Uterus (tissue), 4 donors: Measurements from ENCODE around the gene NXT1. TPM values are rescaled to one million over a fixed set of nuclear protein-coding genes. Genes with fewer than 3 reads are reported as not detected.

ENCODE experiments used
- DNase-seq, 2 donors: peaks; one replicate each; pipeline ENCODE4 v3.0.0-alpha.2; 2019 to 2020
- H3K27ac ChIP-seq, 2 donors: fragments of 200-600 bp; sonication (generic); 1 replicate in 1 of 2; 2 replicates in 1 of 2; pipeline ENCODE4 v1.5.1; 2016 to 2018
- H3K27me3 ChIP-seq, 2 donors: fragments of 200-600 bp; sonication (generic); one replicate each; pipeline ENCODE4 v1.5.1; 2018 to 2019; ENCODE audit warnings: control low read depth in 1 of 2
- H3K36me3 ChIP-seq, 2 donors: fragments of 200-600 bp; sonication (generic); one replicate each; pipeline ENCODE4 v1.5.1; 2019; ENCODE audit warnings: control low read depth in 1 of 2
- H3K4me1 ChIP-seq, 2 donors: fragments of 200-600 bp; sonication (generic); one replicate each; pipeline ENCODE4 v1.5.1; 2018 to 2019; ENCODE audit warnings: control low read depth in 1 of 2
- H3K4me3 ChIP-seq, 2 donors: fragments of 200-600 bp; sonication (generic); 1 replicate in 1 of 2; 2 replicates in 1 of 2; pipeline ENCODE4 v1.5.1; 2018 to 2019; ENCODE audit warnings: mild to moderate bottlenecking in 1 of 2
- H3K9me3 ChIP-seq, 2 donors: fragments of 200-600 bp; sonication (generic); one replicate each; pipeline ENCODE4 v1.5.1; 2019; ENCODE audit warnings: control low read depth in 1 of 2
- POLR2A ChIP-seq, 2 donors: fragments of 450-650 bp; IDR thresholded peaks; one replicate each; pipeline ENCODE4 v1.6.1; 2016; ENCODE audit warnings: antibody characterized with exemption in 2 of 2, mild to moderate bottlenecking in 1 of 2, moderate library complexity in 1 of 2
- intact Hi-C: fragments of 100-400 bp; cut with DNase I; formaldehyde crosslinking; loops from one replicate; pipeline ENCODE4 v1.15.1; 2023; ENCODE audit warnings: low total_unique reads
- total RNA-seq, 4 donors: library from RNA; depleted of rRNA in 3 of 4; stranded (reverse); fragments of >200 nt in 3 of 4; gene quantifications; one replicate each; pipeline versions ENCODE4 v1.1.0 to v1.2.4, GENCODE V29; 2014 to 2023
- TF ChIP-seq, protein P1 (sequence below), 4 experiments: fragments of 200-600 bp in 2 of 4; fragments of 450-650 bp in 2 of 4; sonication (generic) in 2 of 4; IDR thresholded peaks; one replicate each; pipeline ENCODE4 v1.5.1; 2016 to 2019; ENCODE audit warnings: antibody characterized with exemption in 4 of 4, mild to moderate bottlenecking in 2 of 4, moderate library complexity in 1 of 4
- donor health status: DM: yes; HTN: yes; CAD: no.

The NXT1 gene
- total RNA-seq, 4 donors from 2014 or later, result 28.9 to 37.0 (median 32.3) TPM

DNA sequence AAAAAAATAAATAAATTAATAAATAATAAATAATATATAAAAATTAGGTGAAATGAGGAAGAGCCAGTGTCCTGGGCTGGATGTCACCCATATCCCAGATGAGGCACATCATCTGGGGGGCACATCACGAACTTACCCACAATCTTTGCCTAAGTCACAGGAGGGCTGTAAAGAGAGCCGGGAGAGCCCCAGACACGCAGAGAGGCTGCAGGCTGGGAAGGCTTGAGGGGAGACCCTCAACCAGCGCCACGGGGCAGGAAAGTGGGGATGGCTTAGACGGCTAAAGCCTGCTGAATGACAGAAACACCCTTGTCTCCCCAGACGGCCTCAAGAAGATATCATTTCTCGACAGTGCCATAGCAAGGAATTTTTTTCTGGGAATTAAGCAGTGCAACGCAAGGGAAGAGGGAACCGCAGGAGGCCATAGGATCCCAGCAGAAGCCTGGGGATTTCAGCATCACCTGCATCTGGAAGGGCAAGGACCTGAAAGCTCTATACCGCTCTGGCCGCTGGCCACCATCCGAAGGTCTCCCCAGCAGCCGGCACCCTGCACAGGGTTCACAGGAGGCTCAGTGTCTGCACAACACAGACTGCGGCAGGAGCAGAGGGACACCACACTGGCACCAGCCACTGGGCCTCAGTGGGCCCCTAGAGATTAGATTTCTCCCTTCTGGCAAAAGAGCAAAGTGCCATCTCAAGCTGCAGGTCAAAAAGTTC lies 22.8 kb upstream of the NXT1 start:
- Histone ChIP-seq H3K27ac (no peak overlapping the region), H3K9me3 (no peaks in the 10 kb centered on the region), H3K4me1 (no peaks in the 10 kb centered on the region), H3K36me3 (no peaks in the 10 kb centered on the region), H3K27me3 (no peaks in the 10 kb centered on the region), H3K4me3 (no peak overlapping the region)
- intact Hi-C loops, result no loop called here
- TF ChIP-seq POLR2A (IDR thresholded peaks at IDR 0.05), result no peak
- no peak for DNase-seq

GRCh38 chr20:23331450-23332350 lies 18.9 kb upstream of the NXT1 start:
- Histone ChIP-seq H3K4me1 (no peaks in the 10 kb centered on the region), H3K4me3 (no peak overlapping the region), H3K27me3 (no peaks in the 10 kb centered on the region), H3K36me3 (no peaks in the 10 kb centered on the region), H3K27ac (no peak overlapping the region), H3K9me3 (no peaks in the 10 kb centered on the region)
- TF ChIP-seq, protein P1, sequence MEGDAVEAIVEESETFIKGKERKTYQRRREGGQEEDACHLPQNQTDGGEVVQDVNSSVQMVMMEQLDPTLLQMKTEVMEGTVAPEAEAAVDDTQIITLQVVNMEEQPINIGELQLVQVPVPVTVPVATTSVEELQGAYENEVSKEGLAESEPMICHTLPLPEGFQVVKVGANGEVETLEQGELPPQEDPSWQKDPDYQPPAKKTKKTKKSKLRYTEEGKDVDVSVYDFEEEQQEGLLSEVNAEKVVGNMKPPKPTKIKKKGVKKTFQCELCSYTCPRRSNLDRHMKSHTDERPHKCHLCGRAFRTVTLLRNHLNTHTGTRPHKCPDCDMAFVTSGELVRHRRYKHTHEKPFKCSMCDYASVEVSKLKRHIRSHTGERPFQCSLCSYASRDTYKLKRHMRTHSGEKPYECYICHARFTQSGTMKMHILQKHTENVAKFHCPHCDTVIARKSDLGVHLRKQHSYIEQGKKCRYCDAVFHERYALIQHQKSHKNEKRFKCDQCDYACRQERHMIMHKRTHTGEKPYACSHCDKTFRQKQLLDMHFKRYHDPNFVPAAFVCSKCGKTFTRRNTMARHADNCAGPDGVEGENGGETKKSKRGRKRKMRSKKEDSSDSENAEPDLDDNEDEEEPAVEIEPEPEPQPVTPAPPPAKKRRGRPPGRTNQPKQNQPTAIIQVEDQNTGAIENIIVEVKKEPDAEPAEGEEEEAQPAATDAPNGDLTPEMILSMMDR (IDR thresholded peaks at IDR 0.05), result no peak
- no peak for TF ChIP-seq POLR2A (IDR thresholded peaks at IDR 0.05)
- DNase-seq, result no peak
- intact Hi-C loops, result no loop called here

GRCh38 chr20:23332467-23332866 lies 18.1 kb upstream of the NXT1 start:
- no peaks in the 10 kb centered on the region for H3K27me3 ChIP-seq
- H3K36me3 ChIP-seq, result no peaks in the 10 kb centered on the region
- no peak overlapping the region for H3K4me3 ChIP-seq
- no peak for DNase-seq
- no peaks in the 10 kb centered on the region for H3K4me1 ChIP-seq
- intact Hi-C loops, result no loop called here
- no peak overlapping the region for H3K27ac ChIP-seq
- no peaks in the 10 kb centered on the region for H3K9me3 ChIP-seq
- TF ChIP-seq, protein P1 (IDR thresholded peaks at IDR 0.05), result no peak
- no peak for TF ChIP-seq POLR2A (IDR thresholded peaks at IDR 0.05)

- Histone ChIP-seq H3K4me3 (no peak overlapping the region), H3K9me3 (no peaks in the 10 kb centered on the region), H3K27me3 (no peaks in the 10 kb centered on the region), H3K4me1 (no peaks in the 10 kb centered on the region), H3K36me3 (no peaks in the 10 kb centered on the region), H3K27ac (no peak overlapping the region)
- TF ChIP-seq, protein P1 (IDR thresholded peaks at IDR 0.05), result no peak
- no peak for TF ChIP-seq POLR2A (IDR thresholded peaks at IDR 0.05)
- DNase-seq, result no peak
- intact Hi-C loops, result no loop called here
Measured at GRCh38 chr20:23334111-23334510, 16.5 kb upstream of the NXT1 start.

DNA sequence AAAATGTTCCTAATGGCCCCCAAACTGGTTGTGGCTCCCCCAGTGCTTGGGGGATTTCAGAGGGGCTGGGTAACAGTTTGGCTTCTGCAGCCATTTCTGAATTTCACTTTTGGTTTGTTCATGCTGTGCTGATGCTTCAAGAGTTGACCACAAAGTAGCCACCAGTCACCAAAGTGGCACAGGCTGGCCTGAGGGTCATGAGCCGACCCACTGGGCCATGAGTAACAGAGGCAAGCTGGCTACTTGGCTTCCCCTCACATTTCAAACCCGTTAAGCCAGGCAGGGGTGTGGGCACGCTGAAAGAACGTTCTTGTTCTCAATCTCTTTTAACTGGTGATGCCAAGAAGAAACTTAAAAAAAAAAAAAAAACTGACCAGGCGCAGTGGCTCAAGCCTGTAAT lies 15.1 kb upstream of the NXT1 start:
- Histone ChIP-seq H3K4me1 (no peaks in the 10 kb centered on the region), H3K36me3 (no peaks in the 10 kb centered on the region), H3K4me3 (no peak overlapping the region), H3K27ac (no peak overlapping the region), H3K27me3 (no peaks in the 10 kb centered on the region), H3K9me3 (no peaks in the 10 kb centered on the region)
- intact Hi-C loops, result no loop called here
- TF ChIP-seq, protein P1 (IDR thresholded peaks at IDR 0.05), result no peak
- TF ChIP-seq POLR2A (IDR thresholded peaks at IDR 0.05), result no peak
- no peak for DNase-seq
